Measurements from ENCODE around the gene SRRM3. TPM values are rescaled to one million over a fixed set of nuclear protein-coding genes. Genes with fewer than 3 reads are reported as not detected.

The SRRM3 gene
- total RNA-seq, 1 donor from 2014 or later: 1.1 TPM

GRCh38 chr7:76281706-76282343 is 80.1 kb downstream of the SRRM3 start:
- no peak for TF ChIP-seq CTCF (IDR thresholded peaks at IDR 0.05)
- DNase-seq (no peak), ATAC-seq (no peak)
- no peaks in the 10 kb centered on the region for H3K36me3 ChIP-seq
- peaks cover 20% of the 10 kb centered on the region for H3K27me3 ChIP-seq
- H3K4me3 ChIP-seq: no peak overlapping the region
- peaks cover 4% of the 10 kb centered on the region for H3K4me1 ChIP-seq
- no peaks in the 10 kb centered on the region for H3K9me3 ChIP-seq
- H3K27ac ChIP-seq: no peak overlapping the region
- intact Hi-C loops (cut with DNase I): no loop called here

- ATAC-seq (peak; percentile 46), DNase-seq (no peak)
- intact Hi-C loops (cut with DNase I): no loop called here
- Histone ChIP-seq H3K4me3 (peak overlapping the region; percentile 40), H3K4me1 (peaks cover 4% of the 10 kb centered on the region), H3K36me3 (no peaks in the 10 kb centered on the region), H3K9me3 (no peaks in the 10 kb centered on the region), H3K27me3 (peaks cover 17% of the 10 kb centered on the region), H3K27ac (no peak overlapping the region)
- TF ChIP-seq CTCF (IDR thresholded peaks at IDR 0.05): no peak
Measured at GRCh38 chr7:76282344-76283253, 80.9 kb downstream of the SRRM3 start.

GRCh38 chr7:76283254-76284159 is 81.8 kb downstream of the SRRM3 start:
- peaks cover 17% of the 10 kb centered on the region for H3K27me3 ChIP-seq
- H3K4me1 ChIP-seq: peaks cover 4% of the 10 kb centered on the region
- no peak for DNase-seq
- no peak overlapping the region for H3K27ac ChIP-seq
- TF ChIP-seq CTCF (IDR thresholded peaks at IDR 0.05): no peak
- intact Hi-C loops (cut with DNase I): no loop called here
- no peak for ATAC-seq
- no peaks in the 10 kb centered on the region for H3K36me3 ChIP-seq
- H3K9me3 ChIP-seq: no peaks in the 10 kb centered on the region
- H3K4me3 ChIP-seq: no peak overlapping the region

- TF ChIP-seq CTCF (IDR thresholded peaks at IDR 0.05): no peak
- ATAC-seq (no peak), DNase-seq (no peak)
- intact Hi-C loops (cut with DNase I): no loop called here
- no peak overlapping the region for H3K27ac ChIP-seq
- no peaks in the 10 kb centered on the region for H3K36me3 ChIP-seq
- peaks cover 4% of the 10 kb centered on the region for H3K4me1 ChIP-seq
- H3K4me3 ChIP-seq: no peak overlapping the region
- no peaks in the 10 kb centered on the region for H3K9me3 ChIP-seq
- peaks cover 13% of the 10 kb centered on the region for H3K27me3 ChIP-seq
Measured at GRCh38 chr7:76285604-76286374, 84.1 kb downstream of the SRRM3 start.
